ENCODE data around the gene HOXA9. TPM values are rescaled to one million over a fixed set of nuclear protein-coding genes. Genes with fewer than 3 reads are reported as not detected.

HOXA9 gene
- total RNA-seq, 2 donors from 2014 or later = 14.7 to 57.0 TPM

DNA sequence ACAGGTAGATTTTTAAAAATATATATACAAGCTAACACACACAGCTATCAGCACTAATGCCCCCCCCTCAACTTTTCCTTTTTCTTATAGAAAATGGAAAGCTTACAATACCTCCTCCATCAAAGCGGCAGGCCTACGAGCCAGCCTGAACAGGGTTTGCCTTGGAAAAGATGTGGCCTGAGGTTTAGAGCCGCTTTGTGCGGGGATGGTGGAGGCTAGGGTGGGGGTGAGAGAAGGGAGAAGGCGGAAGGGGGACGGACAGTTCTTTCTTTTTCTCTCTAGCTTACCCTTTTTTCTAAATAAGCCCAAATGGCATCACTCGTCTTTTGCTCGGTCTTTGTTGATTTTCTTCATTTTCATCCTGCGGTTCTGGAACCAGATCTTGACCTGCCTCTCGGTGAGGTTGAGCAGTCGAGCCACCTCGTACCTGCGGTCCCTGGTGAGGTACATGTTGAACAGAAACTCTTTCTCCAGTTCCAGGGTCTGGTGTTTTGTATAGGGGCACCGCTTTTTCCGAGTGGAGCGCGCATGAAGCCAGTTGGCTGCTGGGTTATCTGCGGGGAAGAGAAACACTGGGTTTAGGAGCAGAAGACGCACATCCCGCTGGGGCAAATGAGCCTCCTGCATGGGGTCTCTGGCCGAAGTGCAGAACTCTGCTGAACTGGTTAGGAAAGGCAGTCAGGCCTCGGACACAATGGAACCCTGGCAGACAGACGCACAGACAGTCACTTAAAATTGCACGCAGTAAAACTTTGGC is 1.9 kb downstream of the HOXA9 start:
- H3K4me1 ChIP-seq (replicated peaks) = no peaks in the 10 kb centered on the region
- H3K4me3 ChIP-seq = peak overlapping the region; percentile 61 to 80
- intact Hi-C loops (cut with DNase I) = no loop called here
- no peaks in the 10 kb centered on the region for H3K27me3 ChIP-seq (replicated peaks; ENCODE audit: insufficient read depth)
- no peaks in the 10 kb centered on the region for H3K36me3 ChIP-seq
- TF ChIP-seq POLR2A (IDR thresholded peaks at IDR 0.05) = no peak
- TF ChIP-seq, protein P1, sequence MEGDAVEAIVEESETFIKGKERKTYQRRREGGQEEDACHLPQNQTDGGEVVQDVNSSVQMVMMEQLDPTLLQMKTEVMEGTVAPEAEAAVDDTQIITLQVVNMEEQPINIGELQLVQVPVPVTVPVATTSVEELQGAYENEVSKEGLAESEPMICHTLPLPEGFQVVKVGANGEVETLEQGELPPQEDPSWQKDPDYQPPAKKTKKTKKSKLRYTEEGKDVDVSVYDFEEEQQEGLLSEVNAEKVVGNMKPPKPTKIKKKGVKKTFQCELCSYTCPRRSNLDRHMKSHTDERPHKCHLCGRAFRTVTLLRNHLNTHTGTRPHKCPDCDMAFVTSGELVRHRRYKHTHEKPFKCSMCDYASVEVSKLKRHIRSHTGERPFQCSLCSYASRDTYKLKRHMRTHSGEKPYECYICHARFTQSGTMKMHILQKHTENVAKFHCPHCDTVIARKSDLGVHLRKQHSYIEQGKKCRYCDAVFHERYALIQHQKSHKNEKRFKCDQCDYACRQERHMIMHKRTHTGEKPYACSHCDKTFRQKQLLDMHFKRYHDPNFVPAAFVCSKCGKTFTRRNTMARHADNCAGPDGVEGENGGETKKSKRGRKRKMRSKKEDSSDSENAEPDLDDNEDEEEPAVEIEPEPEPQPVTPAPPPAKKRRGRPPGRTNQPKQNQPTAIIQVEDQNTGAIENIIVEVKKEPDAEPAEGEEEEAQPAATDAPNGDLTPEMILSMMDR (IDR thresholded peaks at IDR 0.05) = no peak
- no peak for TF ChIP-seq POLR2AphosphoS5 (IDR thresholded peaks at IDR 0.05)
- peak overlapping the region; percentile 96 for H3K27ac ChIP-seq
- no peak for DNase-seq (ENCODE audit: low spot score)
- 30% methylated on average over 24 of the region's 24 CpGs for WGBS
- H3K9me3 ChIP-seq = no peaks in the 10 kb centered on the region

DNA sequence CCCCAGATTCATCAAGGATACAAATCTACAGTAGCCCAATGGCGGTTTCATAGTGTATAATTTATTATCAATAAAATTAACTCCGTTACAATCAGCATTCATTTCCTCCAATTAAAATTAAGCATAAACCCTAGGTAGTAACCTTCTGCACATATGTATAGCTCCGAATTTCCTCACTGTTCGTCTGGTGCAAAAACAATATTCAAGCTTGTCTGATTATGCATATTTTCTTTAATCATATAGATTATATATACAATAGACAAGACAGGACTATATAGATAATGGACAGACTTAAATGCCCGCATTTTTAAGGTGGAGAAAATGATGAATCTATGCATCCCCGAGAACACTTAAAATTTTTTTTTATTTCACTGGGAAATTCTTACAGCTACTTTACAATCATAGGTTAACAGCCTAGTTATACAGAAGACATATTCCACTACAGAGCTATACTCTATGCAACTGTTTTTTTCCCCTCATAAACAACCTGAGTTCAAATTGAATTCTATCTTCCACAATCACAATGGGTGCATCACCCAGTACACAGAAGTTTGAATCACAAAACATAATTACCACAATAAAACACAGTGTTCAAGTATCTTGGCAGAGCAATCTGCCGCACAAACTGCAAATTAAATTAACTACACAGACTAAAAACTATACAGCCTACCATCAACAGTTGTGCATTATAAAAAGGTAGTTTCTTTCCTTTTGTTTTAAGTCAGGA is 2.6 kb downstream of the HOXA9 start:
- peak overlapping the region; percentile 96 for H3K27ac ChIP-seq
- intact Hi-C loops (cut with DNase I) = no loop called here
- H3K36me3 ChIP-seq = no peaks in the 10 kb centered on the region
- H3K9me3 ChIP-seq = no peaks in the 10 kb centered on the region
- TF ChIP-seq POLR2AphosphoS5 (IDR thresholded peaks at IDR 0.05) (no peak), POLR2A (IDR thresholded peaks at IDR 0.05) (no peak)
- TF ChIP-seq, protein P1 (IDR thresholded peaks at IDR 0.05) = no peak
- 28% methylated on average over 7 of the region's 7 CpGs for WGBS
- H3K27me3 ChIP-seq (replicated peaks; ENCODE audit: insufficient read depth) = no peaks in the 10 kb centered on the region
- H3K4me1 ChIP-seq (replicated peaks) = no peaks in the 10 kb centered on the region
- DNase-seq (ENCODE audit: low spot score) = no peak
- H3K4me3 ChIP-seq = peak overlapping the region; percentile 61 to 80

- Histone ChIP-seq H3K27ac (peak overlapping the region; percentile 73 to 96), H3K36me3 (no peaks in the 10 kb centered on the region), H3K9me3 (no peaks in the 10 kb centered on the region), H3K4me3 (peak overlapping the region; percentile 61 to 80), H3K4me1 (replicated peaks) (no peaks in the 10 kb centered on the region), H3K27me3 (replicated peaks; ENCODE audit: insufficient read depth) (no peaks in the 10 kb centered on the region)
- TF ChIP-seq, protein P1 (IDR thresholded peaks at IDR 0.05) = peak in 1 of 4 experiments; percentile 2
- TF ChIP-seq POLR2A (IDR thresholded peaks at IDR 0.05) (no peak), POLR2AphosphoS5 (IDR thresholded peaks at IDR 0.05) (no peak)
- intact Hi-C loops (cut with DNase I) = loop anchor here (1.0 to 2.0 kb wide), 2 partner anchors 476 to 791 kb away; no protein-coding TSS in a partner anchor
- no peak for DNase-seq (ENCODE audit: low spot score)
- 40% methylated on average over 28 of the region's 30 CpGs for WGBS
Measured at GRCh38 chr7:27161721-27162560, 3.4 kb downstream of the HOXA9 start.

GRCh38 chr7:27161214-27161720 is 4.1 kb downstream of the HOXA9 start:
- H3K36me3 ChIP-seq = no peaks in the 10 kb centered on the region
- no peaks in the 10 kb centered on the region for H3K9me3 ChIP-seq
- intact Hi-C loops (cut with DNase I) = loop anchor here (1.0 to 2.0 kb wide), 2 partner anchors 475 to 790 kb away; no protein-coding TSS in a partner anchor
- 4% methylated on average over 26 of the region's 27 CpGs for WGBS
- no peaks in the 10 kb centered on the region for H3K4me1 ChIP-seq (replicated peaks)
- TF ChIP-seq, protein P1 (IDR thresholded peaks at IDR 0.05) = peak in 1 of 4 experiments; percentile 4
- no peak for TF ChIP-seq POLR2AphosphoS5 (IDR thresholded peaks at IDR 0.05)
- no peak for TF ChIP-seq POLR2A (IDR thresholded peaks at IDR 0.05)
- H3K27ac ChIP-seq = peak overlapping the region; percentile 73 to 96
- no peaks in the 10 kb centered on the region for H3K27me3 ChIP-seq (replicated peaks; ENCODE audit: insufficient read depth)
- peak overlapping the region; percentile 61 to 80 for H3K4me3 ChIP-seq
- no peak for DNase-seq (ENCODE audit: low spot score)
